Neutrophil (primary cell): ENCODE results near the gene MRGPRG.

ENCODE experiments used
- H3K27ac ChIP-seq: fragments of 200-600 bp; sonication (generic); 2 replicates; pipeline ENCODE4 v1.5.1; 2016; ENCODE audit warnings: mild to moderate bottlenecking, moderate library complexity
- H3K27me3 ChIP-seq: fragments of 200-600 bp; sonication (generic); 2 replicates; pipeline ENCODE4 v1.6.0; 2016; ENCODE audit warnings: mild to moderate bottlenecking
- H3K36me3 ChIP-seq: fragments of 200-600 bp; sonication (generic); 2 replicates; pipeline ENCODE4 v1.5.1; 2017
- H3K4me1 ChIP-seq, 2 experiments: fragments of 200-600 bp in 1 of 2; sonication (generic) in 1 of 2; 1 replicate in 1 of 2; 2 replicates in 1 of 2; pipeline versions ENCODE4 v1.5.1 to v1.6.1; 2013 to 2016; ENCODE audit warnings: low read depth in 1 of 2, low read length in 1 of 2, mild to moderate bottlenecking in 1 of 2, moderate library complexity in 1 of 2; ENCODE audit not compliant: control insufficient read depth in 1 of 2, insufficient read depth in 1 of 2
- H3K4me3 ChIP-seq, 2 experiments: fragments of 200-600 bp in 1 of 2; sonication (generic) in 1 of 2; 1 replicate in 1 of 2; 2 replicates in 1 of 2; pipeline ENCODE4 v1.5.1; 2013 to 2016; ENCODE audit warnings: low read depth in 1 of 2, low read length in 1 of 2, mild to moderate bottlenecking in 1 of 2, moderate library complexity in 1 of 2
- H3K9me3 ChIP-seq: fragments of 200-600 bp; sonication (generic); 2 replicates; pipeline ENCODE4 v1.5.1; 2016
- CTCF ChIP-seq: fragments of 200-600 bp; sonication (generic); IDR thresholded peaks from 2 replicates; pipeline ENCODE4 v1.5.1; 2016; ENCODE audit warnings: antibody characterized with exemption

MRGPRG gene

GRCh38 chr11:3194016-3194816 lies 24.4 kb downstream of the MRGPRG start:
- H3K4me1 ChIP-seq: no peaks in the 10 kb centered on the region
- no peaks in the 10 kb centered on the region for H3K9me3 ChIP-seq
- H3K36me3 ChIP-seq: no peaks in the 10 kb centered on the region
- no peak overlapping the region for H3K27ac ChIP-seq
- TF ChIP-seq CTCF: no peak
- H3K27me3 ChIP-seq: peaks cover 11% of the 10 kb centered on the region
- H3K4me3 ChIP-seq: no peak overlapping the region

GRCh38 chr11:3193373-3194015 lies 25.1 kb downstream of the MRGPRG start:
- Histone ChIP-seq H3K36me3 (no peaks in the 10 kb centered on the region), H3K4me3 (no peak overlapping the region), H3K9me3 (no peaks in the 10 kb centered on the region), H3K4me1 (no peaks in the 10 kb centered on the region), H3K27ac (no peak overlapping the region), H3K27me3 (peaks cover 11% of the 10 kb centered on the region)
- no peak for TF ChIP-seq CTCF

GRCh38 chr11:3192511-3193372 lies 25.9 kb downstream of the MRGPRG start:
- no peak for TF ChIP-seq CTCF
- H3K27ac ChIP-seq: no peak overlapping the region
- no peak overlapping the region for H3K4me3 ChIP-seq
- no peaks in the 10 kb centered on the region for H3K4me1 ChIP-seq
- no peaks in the 10 kb centered on the region for H3K36me3 ChIP-seq
- no peaks in the 10 kb centered on the region for H3K9me3 ChIP-seq
- H3K27me3 ChIP-seq: peaks cover 11% of the 10 kb centered on the region

GRCh38 chr11:3191586-3192324 lies 26.9 kb downstream of the MRGPRG start:
- H3K27me3 ChIP-seq: peaks cover 11% of the 10 kb centered on the region
- no peak overlapping the region for H3K27ac ChIP-seq
- no peaks in the 10 kb centered on the region for H3K36me3 ChIP-seq
- no peak for TF ChIP-seq CTCF
- H3K9me3 ChIP-seq: no peaks in the 10 kb centered on the region
- no peak overlapping the region for H3K4me3 ChIP-seq
- no peaks in the 10 kb centered on the region for H3K4me1 ChIP-seq

- Histone ChIP-seq H3K36me3 (no peaks in the 10 kb centered on the region), H3K27me3 (peaks cover 11% of the 10 kb centered on the region), H3K27ac (no peak overlapping the region), H3K4me3 (no peak overlapping the region), H3K9me3 (no peaks in the 10 kb centered on the region), H3K4me1 (no peaks in the 10 kb centered on the region)
- no peak for TF ChIP-seq CTCF
Observed at GRCh38 chr11:3190600-3190999, 28.0 kb downstream of the MRGPRG start.
